CD14-positive monocyte (primary cell): Measurements from ENCODE around the gene ATE1. TPM values are rescaled to one million over a fixed set of nuclear protein-coding genes. Genes with fewer than 3 reads are reported as not detected.

Source experiments
- DNase-seq, 3 donors: peaks; one replicate each; pipeline ENCODE4 v3.0.0-alpha.2; 2011 to 2022
- H2AFZ ChIP-seq: 2 replicates; pipeline ENCODE4 v1.6.0; 2012; ENCODE audit warnings: mild to moderate bottlenecking, low read depth, low read length, inconsistent platforms; ENCODE audit not compliant: insufficient read depth, poor library complexity, severe bottlenecking
- H3K27ac ChIP-seq, 2 donors: 1 replicate in 1 of 2; 2 replicates in 1 of 2; pipeline ENCODE4 v1.5.1; 2012 to 2013; ENCODE audit warnings: low read length in 2 of 2, control low read depth in 1 of 2, inconsistent platforms in 1 of 2, low read depth in 1 of 2, mild to moderate bottlenecking in 1 of 2
- H3K27me3 ChIP-seq, 2 donors: one replicate each; pipeline versions ENCODE4 v1.6.0 to v1.6.1; 2011 to 2013; ENCODE audit warnings: low read length in 2 of 2; ENCODE audit not compliant: control insufficient read depth in 2 of 2, insufficient read depth in 2 of 2
- H3K36me3 ChIP-seq, 2 donors: replicated peaks in 1 of 2; 1 replicate in 1 of 2; 2 replicates in 1 of 2; pipeline versions ENCODE4 v1.5.1 to v1.6.1; 2012 to 2013; ENCODE audit warnings: low read length in 2 of 2, control low read depth in 1 of 2, inconsistent platforms in 1 of 2, mild to moderate bottlenecking in 1 of 2; ENCODE audit not compliant: insufficient read depth in 2 of 2, control insufficient read depth in 1 of 2
- H3K4me1 ChIP-seq, 2 donors: 1 replicate in 1 of 2; 2 replicates in 1 of 2; pipeline versions ENCODE4 v1.5.1 to v1.6.1; 2012 to 2013; ENCODE audit warnings: low read length in 2 of 2, control low read depth in 1 of 2, inconsistent platforms in 1 of 2, mild to moderate bottlenecking in 1 of 2, moderate library complexity in 1 of 2; ENCODE audit not compliant: insufficient read depth in 2 of 2, control insufficient read depth in 1 of 2
- H3K4me2 ChIP-seq: replicated peaks from 2 replicates; pipeline ENCODE3; 2012; ENCODE audit warnings: low read length, moderate library complexity, mild to moderate bottlenecking; ENCODE audit not compliant: poor library complexity, severe bottlenecking; ENCODE audit errors: extremely low read depth
- H3K4me3 ChIP-seq, 3 experiments: fragments of 200-600 bp in 1 of 3; sonication (generic) in 1 of 3; replicated peaks in 1 of 3; 1 replicate in 2 of 3; 2 replicates in 1 of 3; pipeline ENCODE4 v1.5.1; 2011 to 2013; ENCODE audit warnings: low read length in 3 of 3, mild to moderate bottlenecking in 3 of 3, control low read depth in 2 of 3, low read depth in 2 of 3, inconsistent platforms in 1 of 3, moderate library complexity in 1 of 3
- H3K79me2 ChIP-seq: 2 replicates; pipeline ENCODE4 v1.6.0; 2012; ENCODE audit warnings: mild to moderate bottlenecking, control low read depth, inconsistent platforms, low read length, moderate library complexity; ENCODE audit not compliant: insufficient read depth
- H3K9ac ChIP-seq: 2 replicates; pipeline ENCODE4 v1.6.0; 2017; ENCODE audit warnings: low read length, mild to moderate bottlenecking; ENCODE audit not compliant: insufficient read depth, poor library complexity, severe bottlenecking
- H3K9me3 ChIP-seq, 2 donors: replicated peaks in 1 of 2; 1 replicate in 1 of 2; 2 replicates in 1 of 2; pipeline versions ENCODE4 v1.5.1 to v1.6.1; 2012 to 2013; ENCODE audit warnings: low read length in 2 of 2, control low read depth in 1 of 2; ENCODE audit not compliant: control insufficient read depth in 1 of 2, insufficient read depth in 1 of 2
- H4K20me1 ChIP-seq: 2 replicates; pipeline ENCODE4 v1.6.0; 2012; ENCODE audit warnings: mild to moderate bottlenecking, low read length, control low read depth, moderate library complexity; ENCODE audit not compliant: insufficient read depth
- H3K27ac Mint-ChIP-seq, 7 donors: one replicate each; pipeline ENCODE4 v1.8.0; 2020; ENCODE audit warnings: mild to moderate bottlenecking in 7 of 7, mixed read lengths in 7 of 7, moderate library complexity in 6 of 7, inconsistent platforms in 2 of 7
- H3K27me3 Mint-ChIP-seq, 3 donors: one replicate each; pipeline ENCODE4 v1.8.0; 2021 to 2022; ENCODE audit warnings: low read depth in 3 of 3, mild to moderate bottlenecking in 3 of 3, mixed read lengths in 3 of 3, moderate library complexity in 3 of 3, inconsistent platforms in 1 of 3
- H3K36me3 Mint-ChIP-seq, 2 donors: one replicate each; pipeline ENCODE4 v1.8.0; 2020; ENCODE audit warnings: mixed read lengths in 2 of 2, inconsistent platforms in 1 of 2, mild to moderate bottlenecking in 1 of 2
- H3K4me1 Mint-ChIP-seq: one replicate; pipeline ENCODE4 v1.8.0; 2020; ENCODE audit warnings: mild to moderate bottlenecking, mixed read lengths
- H3K4me3 Mint-ChIP-seq, 2 donors: one replicate each; pipeline ENCODE4 v1.8.0; 2020; ENCODE audit warnings: mild to moderate bottlenecking in 2 of 2, mixed read lengths in 2 of 2, moderate library complexity in 1 of 2
- H3K9me3 Mint-ChIP-seq, 7 donors: one replicate each; pipeline ENCODE4 v1.8.0; 2020 to 2022; ENCODE audit warnings: mixed read lengths in 7 of 7, mild to moderate bottlenecking in 6 of 7, moderate library complexity in 6 of 7, inconsistent platforms in 2 of 7
- WGBS: methylation state at CpG from one replicate; pipeline ENCODE4 v1.1.5; 2013; ENCODE audit warnings: missing lambda C conversion rate; ENCODE audit not compliant: insufficient coverage; 5-methylcytosine and 5-hydroxymethylcytosine counted together
- intact Hi-C, 2 donors: fragments of 100-400 bp; cut with micrococcal nuclease; formaldehyde crosslinking; loops; one replicate each; pipeline versions ENCODE4 v1.15.0 to v1.15.1; 2023
- polyA plus RNA-seq, 3 donors: library from polyadenylated mRNA; depleted of rRNA in 1 of 3; unstranded in 2 of 3; stranded (reverse) in 1 of 3; fragments of 300-500 nt in 2 of 3; fragments of >200 nt in 1 of 3; fragmentation: Illumina TruSeq in 2 of 3; gene quantifications; 1 replicate in 2 of 3; 2 replicates in 1 of 3; pipeline ENCODE4 v1.2.3, GENCODE V29; 2012 to 2021
- TF ChIP-seq, protein P1 (sequence below): fragments of 200-600 bp; IDR thresholded peaks from one replicate; pipeline ENCODE4 v1.8.0; 2022; ENCODE audit warnings: antibody characterized with exemption, mild to moderate bottlenecking

Gene ATE1
- polyA plus RNA-seq, 3 donors, result 9.2 to 19.5 (median 15.8) TPM

DNA sequence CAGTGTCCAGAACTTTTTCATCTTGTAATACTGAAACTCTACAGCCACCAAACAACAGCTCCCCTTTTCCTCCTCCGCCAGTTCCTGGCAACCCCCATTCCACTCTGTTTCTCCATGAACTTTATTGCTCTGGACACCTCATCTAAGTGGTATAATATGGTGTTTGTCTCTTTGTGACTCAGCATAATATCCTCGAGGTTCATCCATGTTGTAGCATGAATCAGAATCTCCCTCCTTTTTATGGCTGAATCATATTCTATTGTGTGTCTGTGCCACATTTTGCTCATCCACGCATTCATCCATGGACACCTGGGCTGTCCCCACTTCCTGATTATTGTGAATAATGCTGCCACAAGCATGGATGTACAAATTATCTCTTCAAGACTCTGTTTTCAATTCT is 205.2 kb downstream of the ATE1 start:
- Mint-ChIP-seq H3K4me3 (no peak overlapping the region), H3K27ac (no peak overlapping the region), H3K36me3 (no peaks in the 10 kb centered on the region), H3K9me3 (peaks cover 0 to 20% (median 5%) of the 10 kb centered on the region in 7 donors), H3K27me3 (peaks cover 5 to 18% (median 9%) of the 10 kb centered on the region in 3 donors), H3K4me1 (no peaks in the 10 kb centered on the region)
- H3K9me3 ChIP-seq, result no peaks in the 10 kb centered on the region
- H2AFZ ChIP-seq, result no peak overlapping the region
- no peak overlapping the region for H3K4me2 ChIP-seq
- WGBS, result no CpG with 5 or more reads among the region's 3 CpGs
- H3K79me2 ChIP-seq, result no peaks in the 10 kb centered on the region
- H3K36me3 ChIP-seq, result no peaks in the 10 kb centered on the region
- intact Hi-C loops, result no loop called here
- H4K20me1 ChIP-seq, result no peaks in the 10 kb centered on the region
- TF ChIP-seq, protein P1, sequence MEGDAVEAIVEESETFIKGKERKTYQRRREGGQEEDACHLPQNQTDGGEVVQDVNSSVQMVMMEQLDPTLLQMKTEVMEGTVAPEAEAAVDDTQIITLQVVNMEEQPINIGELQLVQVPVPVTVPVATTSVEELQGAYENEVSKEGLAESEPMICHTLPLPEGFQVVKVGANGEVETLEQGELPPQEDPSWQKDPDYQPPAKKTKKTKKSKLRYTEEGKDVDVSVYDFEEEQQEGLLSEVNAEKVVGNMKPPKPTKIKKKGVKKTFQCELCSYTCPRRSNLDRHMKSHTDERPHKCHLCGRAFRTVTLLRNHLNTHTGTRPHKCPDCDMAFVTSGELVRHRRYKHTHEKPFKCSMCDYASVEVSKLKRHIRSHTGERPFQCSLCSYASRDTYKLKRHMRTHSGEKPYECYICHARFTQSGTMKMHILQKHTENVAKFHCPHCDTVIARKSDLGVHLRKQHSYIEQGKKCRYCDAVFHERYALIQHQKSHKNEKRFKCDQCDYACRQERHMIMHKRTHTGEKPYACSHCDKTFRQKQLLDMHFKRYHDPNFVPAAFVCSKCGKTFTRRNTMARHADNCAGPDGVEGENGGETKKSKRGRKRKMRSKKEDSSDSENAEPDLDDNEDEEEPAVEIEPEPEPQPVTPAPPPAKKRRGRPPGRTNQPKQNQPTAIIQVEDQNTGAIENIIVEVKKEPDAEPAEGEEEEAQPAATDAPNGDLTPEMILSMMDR, result no peak
- H3K9ac ChIP-seq, result no peak overlapping the region
- H3K4me1 ChIP-seq, result no peaks in the 10 kb centered on the region
- no peak for DNase-seq
- H3K27me3 ChIP-seq, result peaks cover 0 to 6% of the 10 kb centered on the region in 2 donors
- no peak overlapping the region for H3K4me3 ChIP-seq
- H3K27ac ChIP-seq, result no peak overlapping the region

DNA sequence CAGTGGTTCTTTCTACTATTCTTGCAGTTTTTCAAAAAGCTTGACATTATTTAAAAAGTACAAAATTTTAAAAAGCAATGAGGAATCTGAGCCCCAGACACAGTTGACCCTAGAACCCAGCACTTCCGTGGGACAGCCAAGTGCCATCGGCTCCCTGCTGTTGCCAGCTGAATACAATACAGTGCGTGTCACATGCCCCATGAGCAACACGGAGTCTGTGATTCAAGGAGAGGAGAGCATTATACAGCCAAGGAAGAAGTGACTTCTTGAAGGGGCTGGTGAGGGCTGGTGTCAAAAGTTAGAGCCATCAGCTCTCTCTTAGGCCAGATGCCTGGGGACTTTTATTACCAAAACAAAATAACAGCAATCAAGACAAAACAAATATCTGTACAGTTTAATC is 206.6 kb downstream of the ATE1 start:
- no peaks in the 10 kb centered on the region for H4K20me1 ChIP-seq
- H3K27ac Mint-ChIP-seq, result peak overlapping the region in 1 of 7 donors; percentile 47
- WGBS, result 100% methylated on average over 4 of the region's 4 CpGs

More for the DNA sequence above, 206.6 kb downstream of the ATE1 start:
- TF ChIP-seq, protein P1, result no peak
- peak overlapping the region in 1 of 2 donors; percentile 22 for H3K4me3 Mint-ChIP-seq
- DNase-seq, result no peak
- Histone ChIP-seq H3K79me2 (no peaks in the 10 kb centered on the region), H3K4me2 (no peak overlapping the region), H3K36me3 (no peaks in the 10 kb centered on the region), H3K4me3 (no peak overlapping the region), H3K9ac (no peak overlapping the region), H3K4me1 (no peaks in the 10 kb centered on the region), H3K9me3 (no peaks in the 10 kb centered on the region), H3K27ac (no peak overlapping the region), H2AFZ (no peak overlapping the region), H3K27me3 (peaks cover 0 to 10% of the 10 kb centered on the region in 2 donors)
- intact Hi-C loops, result no loop called here
- H3K36me3 Mint-ChIP-seq, result no peaks in the 10 kb centered on the region
- peaks cover 0 to 18% (median 4%) of the 10 kb centered on the region in 7 donors for H3K9me3 Mint-ChIP-seq
- H3K27me3 Mint-ChIP-seq, result peaks cover 5 to 14% (median 9%) of the 10 kb centered on the region in 3 donors
- no peaks in the 10 kb centered on the region for H3K4me1 Mint-ChIP-seq
